NCI-H1105 treated with DMSO at 0.1 percent for 48 hours (cell line): ENCODE data around the gene DCST1.

Experiments
- DNase-seq: peaks from one replicate; lab custom pipeline; 2025; lab: John Stamatoyannopoulos, UW

DCST1 gene

GRCh38 chr1:155032886-155033285, 738 bp upstream of the DCST1 start:
- DNase-seq: no peak

GRCh38 chr1:155034318-155035208, 939 bp downstream of the DCST1 start:
- no peak for DNase-seq

- no peak for DNase-seq
Observed at GRCh38 chr1:155035936-155036335, 2.3 kb downstream of the DCST1 start.

GRCh38 chr1:155037043-155037442, 3.4 kb downstream of the DCST1 start:
- no peak for DNase-seq

- no peak for DNase-seq
Observed at GRCh38 chr1:155037851-155038441, 4.3 kb downstream of the DCST1 start.

GRCh38 chr1:155038602-155039307, 5.1 kb downstream of the DCST1 start:
- no peak for DNase-seq

GRCh38 chr1:155039308-155039669, 5.7 kb downstream of the DCST1 start:
- no peak for DNase-seq

GRCh38 chr1:155040358-155041093, 6.9 kb downstream of the DCST1 start:
- DNase-seq: no peak

GRCh38 chr1:155042789-155043188, 9.2 kb downstream of the DCST1 start:
- no peak for DNase-seq

- DNase-seq: no peak
Observed at GRCh38 chr1:155043301-155043702, 9.7 kb downstream of the DCST1 start.

GRCh38 chr1:155043793-155044192, 10.2 kb downstream of the DCST1 start:
- DNase-seq: no peak

- no peak for DNase-seq
Observed at GRCh38 chr1:155044365-155044764, 10.7 kb downstream of the DCST1 start.

GRCh38 chr1:155044812-155045657, 11.4 kb downstream of the DCST1 start:
- peak; percentile 37 for DNase-seq

- no peak for DNase-seq
Observed at GRCh38 chr1:155048449-155049334, 15.1 kb downstream of the DCST1 start.

GRCh38 chr1:155049651-155050559, 16.3 kb downstream of the DCST1 start:
- no peak for DNase-seq

- peak; percentile 52 for DNase-seq
Observed at GRCh38 chr1:155050560-155051341, 17.1 kb downstream of the DCST1 start, which contains the start of gene ADAM15. ADAM15 (plus strand) TSS chr1:155051316; CDS start chr1:155051387, 71 bp downstream.

- no peak for DNase-seq
Observed at GRCh38 chr1:155051342-155051776, 17.7 kb downstream of the DCST1 start.

- DNase-seq: peak; percentile 30
Observed at GRCh38 chr1:155051777-155052398, 18.3 kb downstream of the DCST1 start.
